K562 (cell line): ENCODE data around the gene SLC22A23. TPM values are rescaled to one million over a fixed set of nuclear protein-coding genes. Genes with fewer than 3 reads are reported as not detected.

ENCODE experiments used
- ATAC-seq: fragments of 200-7000 bp; cut with Tn5 transposase; 3 replicates; pipeline ENCODE4 v1.9.1; 2020; ENCODE audit warnings: moderate library complexity
- BruUV-seq: library from RNA; stranded (reverse); fragments of 400-500 nt; replicated peaks from 2 replicates; lab custom pipeline; 2021; lab: Mats Ljungman, UMichigan
- CTCF ChIA-PET: fragments of 300-600 bp; formaldehyde crosslinking; extraction: SDS; loops from one replicate; lab custom pipeline; 2021; ENCODE audit warnings: low intra/inter-chr PET ratio; lab: Yijun Ruan, JAX
- POLR2A ChIA-PET: fragments of 300-600, 350-650 bp; sonication (Branson Sonifier 250); formaldehyde crosslinking; extraction: SDS; loops from one replicate; lab custom pipeline; 2021; ENCODE audit warnings: antibody characterized with exemption, inconsistent platforms; lab: Yijun Ruan, JAX
- DNase-seq, 4 experiments: peaks; one replicate each; pipeline versions ENCODE4 v3.0.0 to v3.0.0-alpha.2; 2011 to 2018; ENCODE audit warnings: low spot score in 3 of 4, mixed read lengths in 3 of 4; ENCODE audit errors: extremely low read depth in 1 of 4
- FAIRE-seq: peaks from 2 replicates; lab custom pipeline; 2011; peaks lifted over from hg19 to GRCh38; lab: Jason Lieb, UNC
- H2AFZ ChIP-seq: 2 replicates; pipeline ENCODE4 v1.6.0; 2011; ENCODE audit warnings: low read depth, low read length, control low read depth, inconsistent platforms
- H3K27ac ChIP-seq: fragments of 200-600 bp; 3 replicates; pipeline ENCODE4 v1.8.0; 2011; ENCODE audit warnings: low read depth, mild to moderate bottlenecking, control low read depth, inconsistent platforms, low read length, moderate library complexity, mixed read lengths; ENCODE audit errors: extremely low read depth
- H3K27me3 ChIP-seq, 2 experiments: fragments of 300-600 bp in 1 of 2; 2 replicates in 1 of 2; 3 replicates in 1 of 2; pipeline versions ENCODE4 v1.6.0 to v1.8.0; 2011; ENCODE audit warnings: inconsistent platforms in 2 of 2, low read length in 2 of 2, mild to moderate bottlenecking in 1 of 2, mixed read lengths in 1 of 2, moderate library complexity in 1 of 2; ENCODE audit not compliant: control insufficient read depth in 2 of 2, insufficient read depth in 2 of 2
- H3K36me3 ChIP-seq: fragments of 300-600 bp; 3 replicates; pipeline ENCODE4 v1.8.0; 2011; ENCODE audit warnings: mild to moderate bottlenecking, low read length, inconsistent platforms; ENCODE audit not compliant: control insufficient read depth, insufficient read depth
- H3K4me1 ChIP-seq, 2 experiments: fragments of 200-600 bp in 1 of 2; replicated peaks in 1 of 2; 2 replicates in 1 of 2; 3 replicates in 1 of 2; pipeline versions ENCODE4 v1.5.1 to v1.8.0; 2011; ENCODE audit warnings: inconsistent platforms in 2 of 2, low read length in 2 of 2, mild to moderate bottlenecking in 1 of 2, mixed read lengths in 1 of 2, moderate library complexity in 1 of 2; ENCODE audit not compliant: control insufficient read depth in 2 of 2, insufficient read depth in 2 of 2
- H3K4me2 ChIP-seq: 2 replicates; pipeline ENCODE4 v1.6.1; 2011; ENCODE audit warnings: low read length, control low read depth, inconsistent platforms, mixed read lengths; ENCODE audit not compliant: insufficient read depth
- H3K4me3 ChIP-seq: fragments of 200-600 bp; sonication (generic), shearing (Covaris generic); 2 replicates; pipeline ENCODE4 v1.5.1; 2016; ENCODE audit warnings: control low read depth, inconsistent platforms
- H3K79me2 ChIP-seq: fragments of 200-600 bp; 3 replicates; pipeline ENCODE4 v1.8.0; 2011; ENCODE audit warnings: low read length, inconsistent platforms; ENCODE audit not compliant: control insufficient read depth, insufficient read depth
- H3K9ac ChIP-seq, 2 experiments: 2 replicates each; pipeline versions ENCODE4 v1.6.0 to v1.6.1; 2011; ENCODE audit warnings: low read depth in 2 of 2, low read length in 2 of 2, control low read depth in 1 of 2, inconsistent platforms in 1 of 2, mild to moderate bottlenecking in 1 of 2, mixed read lengths in 1 of 2; ENCODE audit not compliant: insufficient read depth in 1 of 2
- H3K9me1 ChIP-seq: one replicate; pipeline ENCODE4 v1.6.0; 2011; ENCODE audit warnings: inconsistent platforms, mild to moderate bottlenecking, low read length, moderate library complexity; ENCODE audit not compliant: control insufficient read depth, insufficient read depth
- H3K9me3 ChIP-seq: replicated peaks from 2 replicates; pipeline ENCODE4 v1.5.1; 2011; ENCODE audit warnings: low read depth, low read length, inconsistent platforms; ENCODE audit not compliant: control insufficient read depth, insufficient read depth
- H4K20me1 ChIP-seq: replicated peaks from 2 replicates; pipeline ENCODE4 v1.6.1; 2011; ENCODE audit warnings: low read length, inconsistent platforms, mixed read lengths; ENCODE audit not compliant: control insufficient read depth, insufficient read depth
- BRD9 ChIP-seq: fragments of 450-650 bp; IDR thresholded peaks from 2 replicates; pipeline ENCODE4 v1.6.1; 2018; ENCODE audit warnings: low read depth; ENCODE audit not compliant: partially characterized antibody
- CEBPZ ChIP-seq: fragments of 150-350 bp; IDR thresholded peaks from 2 replicates; pipeline ENCODE4 v1.6.1; 2014; ENCODE audit warnings: low read depth, mild to moderate bottlenecking, low read length, borderline replicate concordance
- E2F3 ChIP-seq: fragments of 250-450 bp; sonication (Bioruptor Pico); IDR thresholded peaks from 2 replicates; pipeline ENCODE4 v1.4.0; 2020; ENCODE audit warnings: mild to moderate bottlenecking
- ELF2 ChIP-seq: fragments of 250-450 bp; sonication (Bioruptor Pico); IDR thresholded peaks from 2 replicates; pipeline ENCODE4 v1.5.0; 2021; ENCODE audit warnings: mild to moderate bottlenecking
- HDAC8 ChIP-seq: fragments of 450-650 bp; IDR thresholded peaks from 2 replicates; pipeline ENCODE4 v1.6.1; 2016; ENCODE audit warnings: mild to moderate bottlenecking, missing genetic modification characterization, moderate library complexity, missing compliant biosample characterization
- HDGF ChIP-seq: fragments of 450-650 bp; IDR thresholded peaks from 2 replicates; pipeline ENCODE4 v1.6.1; 2016
- JUNB ChIP-seq: fragments of 450-650 bp; formaldehyde crosslinking; conservative IDR thresholded peaks from 2 replicates; pipeline ENCODE4 v1.4.0; 2020; ENCODE audit warnings: mild to moderate bottlenecking
- KAT7 ChIP-seq: sonication (generic); formaldehyde crosslinking; IDR thresholded peaks from 2 replicates; pipeline ENCODE4 v1.8.0; 2022; ENCODE audit warnings: missing genetic modification reagents, mild to moderate bottlenecking, borderline replicate concordance
- MTA2 ChIP-seq: fragments of 450-650 bp; IDR thresholded peaks from 2 replicates; pipeline ENCODE4 v1.6.1; 2016; ENCODE audit warnings: low read depth
- SNIP1 ChIP-seq: fragments of 450-650 bp; IDR thresholded peaks from 2 replicates; pipeline ENCODE4 v1.7.1; 2017; ENCODE audit warnings: low read depth, mild to moderate bottlenecking
- SRF ChIP-seq, 2 experiments: fragments of 250-450, 450-650 bp in 1 of 2; sonication (Bioruptor Pico) in 1 of 2; sonication (generic) in 1 of 2; formaldehyde crosslinking; IDR thresholded peaks; 2 replicates each; pipeline versions ENCODE4 v1.5.0 to v1.5.1; 2020 to 2022; ENCODE audit warnings: mild to moderate bottlenecking in 1 of 2, missing genetic modification reagents in 1 of 2
- SRSF9 ChIP-seq: fragments of 200-400 bp; formaldehyde crosslinking; IDR thresholded peaks from 2 replicates; pipeline ENCODE4 v1.6.1; 2017; ENCODE audit warnings: low read depth, low read length, borderline replicate concordance
- TAL1 ChIP-seq: fragments of 450-650 bp; IDR thresholded peaks from 2 replicates; pipeline ENCODE4 v1.6.1; 2016; ENCODE audit warnings: mild to moderate bottlenecking
- TCF15 ChIP-seq: fragments of 250-450 bp; sonication (Bioruptor Pico); IDR thresholded peaks from 2 replicates; pipeline ENCODE4 v1.8.0; 2022; ENCODE audit warnings: moderate library complexity, mild to moderate bottlenecking, inconsistent platforms
- TFAP4 ChIP-seq: sonication (generic); formaldehyde crosslinking; IDR thresholded peaks from 2 replicates; pipeline ENCODE4 v1.8.0; 2022; ENCODE audit warnings: missing genetic modification reagents, mild to moderate bottlenecking, moderate library complexity, borderline replicate concordance
- THRA ChIP-seq: fragments of 450-650 bp; IDR thresholded peaks from 2 replicates; pipeline ENCODE4 v1.6.1; 2017; ENCODE audit warnings: mild to moderate bottlenecking, moderate library complexity
- ZNF707 ChIP-seq: fragments of 250-450 bp; sonication (Bioruptor Pico); conservative IDR thresholded peaks from 2 replicates; pipeline ENCODE4 v1.8.0; 2022; ENCODE audit warnings: inconsistent platforms, mild to moderate bottlenecking, moderate library complexity
- WGBS: fragments of 100-300 bp; shearing (Covaris generic); methylation state at CpG from one replicate; pipeline ENCODE4 v1.1.6; 2016; ENCODE audit warnings: low coverage, mixed read lengths; ENCODE audit not compliant: insufficient coverage; ENCODE audit errors: missing lambda C conversion rate; 5-methylcytosine and 5-hydroxymethylcytosine counted together
- in situ Hi-C: fragments of 300-500 bp; cut with MboI; formaldehyde crosslinking; loops from 4 replicates; pipeline ENCODE4 v1.15.0; 2018; ENCODE audit warnings: inconsistent platforms, mixed read lengths
- intact Hi-C: fragments of 100-400 bp; cut with micrococcal nuclease; formaldehyde crosslinking; loops from 2 replicates; pipeline ENCODE4 v1.14.2; 2022
- polyA plus RNA-seq, 8 experiments: library from polyadenylated mRNA; depleted of rRNA in 4 of 8; stranded (reverse) in 5 of 8; unstranded in 3 of 8; fragments of >200 nt; fragmentation: Nextera tagmentation in 2 of 8; fragmentation: Illumina TruSeq in 1 of 8; extraction: Ambion mirVana in 2 of 8; extraction: Trizol in 1 of 8; gene quantifications; 2 replicates each; pipeline versions ENCODE4 v1.2.1 to v1.2.3, GENCODE V29; 2011 to 2014; ENCODE audit warnings: inconsistent platforms in 1 of 8, missing spikeins in 1 of 8
- total RNA-seq, 7 experiments: library from RNA; depleted of rRNA in 6 of 7; stranded (reverse); fragments of >200 nt in 6 of 7; fragmentation: Illumina TruSeq in 2 of 7; extraction: Trizol in 2 of 7; gene quantifications; 2 replicates each; pipeline versions ENCODE4 v1.2.1 to v1.2.3, GENCODE V29; 2011 to 2021; ENCODE audit warnings: low replicate concordance in 1 of 7

SLC22A23 gene
- total and polyA plus RNA-seq, 9 of the 15 experiments (the other 6 are each of a cell fraction or from before 2014, with no cell fraction given): 0.30 to 8.7 (median 2.5) TPM

- no peak overlapping the region for H3K9ac ChIP-seq
- WGBS: 3% methylated on average over 4 of the region's 4 CpGs
- in situ Hi-C loops (no loop called here), intact Hi-C loops (no loop called here)
- ATAC-seq (no peak), DNase-seq (no peak), FAIRE-seq (no peak)
- no peaks in the 10 kb centered on the region for H3K36me3 ChIP-seq
- ChIA-PET POLR2A (interaction anchor here (1.0 to 1.4 kb wide), 3 partner anchors 13 to 65 kb away, joined by 3 to 4 read pairs (median 3); partner anchors contain the start of gene TUBB2A), CTCF (no interaction called here)
- no TSS peak for BruUV-seq
- no peak overlapping the region for H3K4me2 ChIP-seq
- no peak overlapping the region for H3K4me3 ChIP-seq
- no peaks in the 10 kb centered on the region for H3K9me3 ChIP-seq
- H3K79me2 ChIP-seq: no peaks in the 10 kb centered on the region
- no peaks in the 10 kb centered on the region for H3K9me1 ChIP-seq
- peaks cover 36 to 61% of the 10 kb centered on the region in 2 experiments for H3K27me3 ChIP-seq
- no peak overlapping the region for H2AFZ ChIP-seq
- no peak overlapping the region for H3K27ac ChIP-seq
- no peak for TF ChIP-seq MTA2
- no peak for TF ChIP-seq CEBPZ
- no peak for TF ChIP-seq BRD9
- TF ChIP-seq TCF15 (CRISPR knock-in tag): no peak
- no peak for TF ChIP-seq KAT7 (CRISPR knock-in tag)
- no peak for TF ChIP-seq ELF2
- no peak for TF ChIP-seq THRA
- TF ChIP-seq SRSF9: no peak
- no peak for TF ChIP-seq SRF (CRISPR knock-in tag; IDR thresholded peaks at IDR 0.05)
- TF ChIP-seq HDGF: no peak
- no peak for TF ChIP-seq SNIP1
- no peak for TF ChIP-seq JUNB (CRISPR knock-in tag)
- no peak for TF ChIP-seq E2F3
- TF ChIP-seq TFAP4 (CRISPR knock-in tag): no peak
- TF ChIP-seq ZNF707 (CRISPR knock-in tag): no peak
- TF ChIP-seq HDAC8 (tag): no peak
- no peak for TF ChIP-seq TAL1
- H3K4me1 ChIP-seq: peaks cover 11 to 16% of the 10 kb centered on the region in 2 experiments
- no peaks in the 10 kb centered on the region for H4K20me1 ChIP-seq
Observed at GRCh38 chr6:3222506-3223038, 234.3 kb downstream of the SLC22A23 start.
